Stomach (tissue), 4 donors: ENCODE data around the gene DCTN4.

Source experiments
- CTCF ChIP-seq, 7 experiments: fragments of 450-650 bp in 4 of 7; fragments of 200-600 bp in 3 of 7; sonication (generic) in 3 of 7; IDR thresholded peaks; one replicate each; pipeline ENCODE4 v1.5.1; 2016 to 2019; ENCODE audit warnings: antibody characterized with exemption in 7 of 7, control low read depth in 2 of 7, mild to moderate bottlenecking in 1 of 7
- EP300 ChIP-seq: sonication (generic); formaldehyde crosslinking; IDR thresholded peaks from one replicate; pipeline ENCODE4 v1.6.1; 2017; ENCODE audit warnings: antibody characterized with exemption
- POLR2A ChIP-seq, 4 donors: fragments of 450-650 bp; IDR thresholded peaks; one replicate each; pipeline ENCODE4 v1.6.1; 2016; ENCODE audit warnings: antibody characterized with exemption in 4 of 4, control low read depth in 2 of 4, mild to moderate bottlenecking in 1 of 4, moderate library complexity in 1 of 4
- POLR2AphosphoS5 ChIP-seq, 3 donors: sonication (generic); formaldehyde crosslinking; IDR thresholded peaks; one replicate each; pipeline ENCODE4 v1.6.1; 2016; ENCODE audit warnings: antibody characterized with exemption in 3 of 3

GRCh38 chr5:150661086-150661485 lies 97.7 kb downstream of the DCTN4 start, which contains the start of gene MYOZ3:
- no peak for TF ChIP-seq CTCF (IDR thresholded peaks at IDR 0.05)
- TF ChIP-seq POLR2AphosphoS5 (IDR thresholded peaks at IDR 0.05): no peak
- no peak for TF ChIP-seq POLR2A (IDR thresholded peaks at IDR 0.05)
- TF ChIP-seq EP300: no peak
